Measurements from ENCODE around the gene GRAMD1C.
A peak's percentile ranks its signal among the peaks of the same experiment; 100 is the strongest.

The GRAMD1C gene

DNA sequence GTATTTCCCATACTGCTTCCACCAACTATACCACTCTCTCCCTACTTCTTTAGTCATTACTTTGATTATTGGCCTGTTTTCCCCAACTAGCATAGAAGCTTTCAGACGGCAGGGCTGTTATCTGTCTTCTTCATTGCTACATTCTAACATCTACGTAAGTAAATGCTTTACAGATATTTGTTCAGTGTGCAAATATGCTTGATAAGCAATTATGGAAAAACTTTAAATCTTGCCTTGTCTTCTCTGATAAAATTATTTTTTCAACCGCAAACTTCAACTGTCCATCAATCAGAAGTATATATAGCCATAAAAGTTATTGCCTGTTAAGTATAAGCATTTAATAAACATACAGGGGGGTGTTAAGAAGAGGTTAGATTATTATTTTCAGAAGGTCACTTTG is 145.0 kb downstream of the GRAMD1C start:
- DNase-seq: no peak
- Histone ChIP-seq H2BK15ac (replicated peaks; ENCODE audit: low read depth) (no peak overlapping the region), H3K27ac (ENCODE audit: low read depth, low read length) (no peak overlapping the region), H4K5ac (ENCODE audit: low read length) (no peak overlapping the region), H4K8ac (ENCODE audit: low read depth, low read length) (no peak overlapping the region), H3K56ac (ENCODE audit: low read length) (no peak overlapping the region), H3K79me2 (ENCODE audit: control insufficient read depth, insufficient read depth, low read length) (no peaks in the 10 kb centered on the region), H3K79me1 (ENCODE audit: low read length) (no peaks in the 10 kb centered on the region), H3K9ac (ENCODE audit: low read length) (no peak overlapping the region), H2AK5ac (ENCODE audit: low read length) (no peak overlapping the region), H3K4me1 (ENCODE audit: control insufficient read depth, low read depth, low read length) (no peaks in the 10 kb centered on the region), H3K4me3 (ENCODE audit: low read length) (no peak overlapping the region), H3K4me2 (ENCODE audit: low read length) (no peak overlapping the region), H3K27me3 (ENCODE audit: insufficient read depth, low read length, poor library complexity) (no peaks in the 10 kb centered on the region), H2BK5ac (ENCODE audit: low read length) (no peak overlapping the region), H2BK120ac (ENCODE audit: low read depth, low read length) (no peak overlapping the region), H3K36me3 (ENCODE audit: control insufficient read depth, insufficient read depth, low read length) (no peaks in the 10 kb centered on the region), H3K18ac (ENCODE audit: low read length) (no peak overlapping the region), H3K23ac (ENCODE audit: low read length) (no peak overlapping the region), H3K4ac (ENCODE audit: low read depth, low read length) (no peak overlapping the region)
- no CpG with 5 or more reads among the region's 3 CpGs for WGBS (ENCODE audit: extremely low coverage, insufficient coverage, low lambda C conversion rate)

DNA sequence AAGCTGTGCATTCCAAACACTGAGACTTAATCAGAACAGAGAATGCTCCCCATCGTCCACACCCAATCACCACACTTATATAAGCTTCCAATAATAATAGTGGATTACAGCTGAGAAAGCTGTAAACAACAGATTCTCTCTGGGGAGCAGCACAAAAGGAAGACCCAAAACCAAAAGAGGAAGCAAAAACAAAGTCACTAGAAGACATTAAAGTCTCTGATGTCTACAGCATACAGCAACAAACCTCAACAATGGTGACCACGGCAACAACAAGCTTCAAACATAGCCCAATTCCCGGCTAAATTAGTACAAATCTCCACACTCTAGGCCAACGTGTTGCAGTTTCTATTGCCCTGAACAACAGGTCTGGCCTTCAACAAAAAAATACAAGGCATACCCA is 147.0 kb downstream of the GRAMD1C start:
- Histone ChIP-seq H3K4me2 (ENCODE audit: low read length) (no peak overlapping the region), H3K79me1 (ENCODE audit: low read length) (no peaks in the 10 kb centered on the region), H3K56ac (ENCODE audit: low read length) (no peak overlapping the region), H4K5ac (ENCODE audit: low read length) (no peak overlapping the region), H3K36me3 (ENCODE audit: control insufficient read depth, insufficient read depth, low read length) (no peaks in the 10 kb centered on the region), H2BK15ac (replicated peaks; ENCODE audit: low read depth) (no peak overlapping the region), H2AK5ac (ENCODE audit: low read length) (no peak overlapping the region), H3K23ac (ENCODE audit: low read length) (no peak overlapping the region), H4K8ac (ENCODE audit: low read depth, low read length) (no peak overlapping the region), H3K9ac (ENCODE audit: low read length) (no peak overlapping the region), H3K27me3 (ENCODE audit: insufficient read depth, low read length, poor library complexity) (no peaks in the 10 kb centered on the region), H3K4me1 (ENCODE audit: control insufficient read depth, low read depth, low read length) (no peaks in the 10 kb centered on the region), H2BK120ac (ENCODE audit: low read depth, low read length) (no peak overlapping the region), H3K4ac (ENCODE audit: low read depth, low read length) (no peak overlapping the region), H3K4me3 (ENCODE audit: low read length) (no peak overlapping the region), H2BK5ac (ENCODE audit: low read length) (no peak overlapping the region), H3K18ac (ENCODE audit: low read length) (no peak overlapping the region), H3K79me2 (ENCODE audit: control insufficient read depth, insufficient read depth, low read length) (no peaks in the 10 kb centered on the region), H3K27ac (ENCODE audit: low read depth, low read length) (no peak overlapping the region)
- WGBS (ENCODE audit: extremely low coverage, insufficient coverage, low lambda C conversion rate): no CpG with 5 or more reads among the region's 4 CpGs
- DNase-seq: peak; percentile 38
